HG03460 (cell line): ENCODE measurements around the gene PLEKHH2.

Experiments used
- ATAC-seq: cut with Tn5 transposase; IDR thresholded peaks from one replicate; pipeline ENCODE4 v1.9.1; 2021; ENCODE audit not compliant: unreplicated experiment

PLEKHH2 gene

GRCh38 chr2:43754180-43754579 is 117.1 kb downstream of the PLEKHH2 start:
- no peak for ATAC-seq

GRCh38 chr2:43758739-43759138 is 121.7 kb downstream of the PLEKHH2 start:
- no peak for ATAC-seq

DNA sequence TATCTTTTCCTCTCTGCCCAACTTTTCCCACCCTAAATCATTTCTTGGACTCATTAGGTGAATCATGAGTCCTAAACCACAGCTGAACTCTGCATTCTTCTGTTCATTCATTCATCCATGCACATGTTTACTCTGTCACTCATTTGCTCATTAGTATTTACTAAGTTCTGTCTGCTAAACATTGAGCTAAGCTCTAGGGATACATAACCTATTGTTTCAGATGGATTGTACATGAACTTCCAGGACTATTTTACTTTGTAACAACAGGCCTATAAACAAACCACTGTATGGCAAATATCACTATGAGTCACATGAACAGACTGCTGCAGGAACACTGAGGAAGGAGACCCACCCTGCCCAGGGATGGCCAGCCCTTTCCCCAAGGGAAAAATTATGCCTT is 122.1 kb downstream of the PLEKHH2 start:
- no peak for ATAC-seq

- no peak for ATAC-seq
These were observed 125.2 kb downstream of the PLEKHH2 start for GRCh38 chr2:43762286-43762685.

DNA sequence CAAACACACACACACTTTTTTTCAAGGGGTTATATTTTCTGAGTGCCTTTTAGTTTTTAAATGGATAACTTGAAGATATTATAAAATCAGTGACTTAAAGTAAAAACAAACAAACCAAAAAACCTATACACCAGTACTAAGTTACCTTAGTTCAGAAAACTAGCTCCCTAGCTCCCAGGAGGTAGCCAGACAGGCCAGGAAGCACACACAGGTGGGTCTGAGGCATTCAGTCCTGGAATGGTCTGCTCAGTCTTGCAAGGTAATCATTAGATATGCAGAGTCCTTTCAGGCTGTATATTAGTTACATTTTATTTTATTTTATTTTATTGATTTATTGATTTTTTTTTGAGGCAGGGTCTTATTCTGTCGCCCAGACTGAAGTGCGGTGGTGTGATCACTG is 126.0 kb downstream of the PLEKHH2 start:
- ATAC-seq = no peak

GRCh38 chr2:43764086-43764705 is 127.1 kb downstream of the PLEKHH2 start:
- no peak for ATAC-seq

GRCh38 chr2:43766006-43766405 is 128.9 kb downstream of the PLEKHH2 start:
- no peak for ATAC-seq

GRCh38 chr2:43773876-43774613 is 137.0 kb downstream of the PLEKHH2 start, which contains the start of gene DYNC2LI1:
DYNC2LI1 (plus strand) TSS chr2:43774039; CDS start chr2:43774139, 100 bp downstream.
- ATAC-seq = peak; percentile 100

DNA sequence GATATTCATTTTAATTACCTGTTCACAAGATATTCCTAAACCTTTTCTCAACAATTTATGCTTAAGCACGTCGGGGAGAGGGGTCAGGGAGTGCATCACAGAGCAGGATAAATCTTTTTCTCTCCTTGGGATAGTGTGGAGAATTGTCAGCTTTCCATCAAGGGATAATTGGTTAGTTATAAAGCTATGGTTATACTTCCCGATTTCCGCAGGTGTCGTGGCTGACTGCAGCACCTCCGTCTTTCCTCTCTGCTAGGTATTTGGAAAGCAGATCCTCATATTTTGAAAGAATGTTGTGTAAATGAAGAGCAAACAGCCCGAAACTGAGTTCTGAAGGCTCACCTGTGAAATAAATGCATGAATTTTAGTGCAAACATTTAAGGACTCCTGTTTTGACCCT is 137.6 kb downstream of the PLEKHH2 start:
- ATAC-seq = no peak

GRCh38 chr2:43776324-43776723 is 139.3 kb downstream of the PLEKHH2 start:
- ATAC-seq = no peak

DNA sequence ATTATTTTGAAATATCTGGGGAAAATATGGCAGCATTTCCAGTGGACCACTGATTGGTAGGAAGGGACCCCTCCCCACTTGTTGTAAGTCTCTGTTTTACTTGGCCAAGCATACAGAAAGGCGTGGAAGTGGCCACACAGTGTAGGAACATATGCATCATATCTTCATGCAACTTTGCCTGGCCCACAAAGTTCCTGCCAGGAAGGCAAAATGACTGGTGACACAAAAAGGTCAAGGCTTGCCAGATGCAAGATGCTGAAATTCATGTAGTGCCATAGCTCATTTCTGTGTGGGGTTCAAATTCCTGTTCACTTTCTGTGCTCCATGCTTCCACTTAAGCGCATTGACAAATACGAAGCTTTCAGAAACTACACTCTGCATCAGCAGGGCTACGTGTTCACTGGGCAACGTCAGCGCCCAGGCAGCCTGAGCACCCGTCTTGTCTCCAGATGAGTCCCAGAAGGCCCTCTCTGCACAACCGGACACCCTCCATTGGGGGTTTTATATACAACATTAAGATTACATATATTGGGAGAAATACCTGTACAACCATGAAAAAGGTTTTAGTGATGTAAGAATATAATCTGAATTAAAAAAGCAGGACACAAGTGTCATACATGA is 140.4 kb downstream of the PLEKHH2 start:
- ATAC-seq = no peak

GRCh38 chr2:43778233-43778632 is 141.2 kb downstream of the PLEKHH2 start:
- ATAC-seq = no peak

GRCh38 chr2:43787895-43788294 is 150.8 kb downstream of the PLEKHH2 start:
- no peak for ATAC-seq

- ATAC-seq = no peak
These were observed 151.6 kb downstream of the PLEKHH2 start for GRCh38 chr2:43788646-43789045.

DNA sequence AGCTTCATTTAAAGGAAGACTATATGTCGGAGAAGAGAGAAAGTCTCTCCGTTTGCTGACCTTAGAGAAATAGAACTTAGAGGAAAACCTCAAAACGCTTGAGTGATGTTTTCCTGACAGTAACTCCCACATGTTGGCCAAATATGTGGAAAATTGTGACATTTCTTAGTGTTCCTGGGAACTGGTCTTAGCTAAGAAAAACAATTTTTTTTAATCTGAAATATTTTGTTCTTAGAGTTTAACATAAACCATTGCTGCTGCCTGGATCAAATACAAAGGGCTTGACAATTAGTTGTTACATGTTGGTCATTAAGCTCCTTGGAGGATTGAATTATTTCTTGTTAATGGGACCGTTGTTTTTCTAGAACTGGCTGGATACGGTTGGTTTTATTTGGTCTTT is 153.1 kb downstream of the PLEKHH2 start:
- ATAC-seq = no peak

- ATAC-seq = no peak
These were observed 154.1 kb downstream of the PLEKHH2 start for GRCh38 chr2:43791035-43791765.

- peak; percentile 57 for ATAC-seq
These were observed 155.6 kb downstream of the PLEKHH2 start for GRCh38 chr2:43792653-43793052.

DNA sequence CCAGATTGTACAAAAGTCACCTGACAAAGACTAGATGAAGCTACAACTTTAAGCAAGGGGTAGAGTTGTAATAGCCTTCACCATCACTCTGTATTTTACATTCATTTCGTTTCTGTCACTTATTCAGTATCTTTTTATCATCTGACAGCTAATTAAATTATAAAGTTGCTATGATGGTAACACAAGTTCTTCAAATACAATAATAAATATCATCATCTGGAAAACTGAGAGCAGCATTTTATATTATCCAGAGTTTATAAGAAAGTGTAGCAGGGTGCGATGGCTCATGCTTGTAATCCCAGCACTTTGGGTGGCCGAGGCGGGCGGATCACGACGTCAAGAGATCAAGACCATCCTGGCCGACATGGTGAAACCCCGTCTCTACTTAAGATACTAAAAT is 157.9 kb downstream of the PLEKHH2 start:
- no peak for ATAC-seq

GRCh38 chr2:43796206-43796605 is 159.1 kb downstream of the PLEKHH2 start:
- no peak for ATAC-seq

- no peak for ATAC-seq
These were observed 161.2 kb downstream of the PLEKHH2 start for GRCh38 chr2:43798300-43798699.

GRCh38 chr2:43800894-43801293 is 163.8 kb downstream of the PLEKHH2 start:
- no peak for ATAC-seq

GRCh38 chr2:43802135-43802534 is 165.1 kb downstream of the PLEKHH2 start:
- ATAC-seq = no peak
